Body of pancreas (tissue), 4 donors: ENCODE results near the gene KCNC3. TPM values are rescaled to one million over a fixed set of nuclear protein-coding genes. Genes with fewer than 3 reads are reported as not detected.
"Not testable (repeated sequence)": the region's sequence is repeated elsewhere in the genome, so short reads cannot be mapped to it uniquely, and the experiment has no call there.

Source experiments
- ATAC-seq: fragments of 150-250 bp; one replicate; pipeline ENCODE4 v1.9.1; 2016
- DNase-seq, 4 donors: peaks; one replicate each; pipeline ENCODE4 v3.0.0-alpha.2; 2019
- H3K27ac ChIP-seq, 4 donors: fragments of 200-600 bp; sonication (generic); 1 replicate in 3 of 4; 2 replicates in 1 of 4; pipeline versions ENCODE4 v1.5.1 to v1.6.1; 2016 to 2019; ENCODE audit warnings: mild to moderate bottlenecking in 1 of 4, mixed read lengths in 1 of 4, moderate library complexity in 1 of 4
- H3K27me3 ChIP-seq, 2 donors: fragments of 200-600 bp; sonication (generic); one replicate each; pipeline ENCODE4 v1.6.0; 2016; ENCODE audit warnings: mild to moderate bottlenecking in 1 of 2
- H3K36me3 ChIP-seq, 2 donors: fragments of 200-600 bp; sonication (generic); replicated peaks in 1 of 2; 2 replicates each; pipeline ENCODE4 v1.5.1; 2016; ENCODE audit warnings: low read depth in 2 of 2; ENCODE audit not compliant: insufficient read depth in 1 of 2
- H3K4me1 ChIP-seq: fragments of 200-600 bp; sonication (generic); one replicate; pipeline ENCODE4 v1.6.0; 2016
- H3K4me3 ChIP-seq, 2 donors: fragments of 200-600 bp; sonication (generic); 1 replicate in 1 of 2; 2 replicates in 1 of 2; pipeline ENCODE4 v1.5.1; 2016 to 2019
- H3K9me3 ChIP-seq, 3 donors: fragments of 200-600 bp; sonication (generic); 1 replicate in 2 of 3; 2 replicates in 1 of 3; pipeline ENCODE4 v1.5.1; 2016
- POLR2A ChIP-seq, 3 donors: fragments of 450-650 bp; IDR thresholded peaks; one replicate each; pipeline ENCODE4 v1.6.1; 2016; ENCODE audit warnings: antibody characterized with exemption in 3 of 3, mild to moderate bottlenecking in 2 of 3
- WGBS, 2 donors: methylation state at CpG; one replicate each; pipeline ENCODE4 v1.1.5; 2017; 5-methylcytosine and 5-hydroxymethylcytosine counted together
- intact Hi-C: fragments of 100-400 bp; cut with DNase I; formaldehyde crosslinking; loops from one replicate; pipeline ENCODE4 v1.15.1; 2023
- total RNA-seq, 2 donors: library from RNA; depleted of rRNA; stranded (reverse); fragments of >200 nt; gene quantifications; one replicate each; pipeline ENCODE4 v1.1.0, GENCODE V29; 2016
- TF ChIP-seq, protein P1 (sequence below), 7 experiments: fragments of 450-650 bp in 4 of 7; fragments of 200-600 bp in 3 of 7; sonication (generic) in 3 of 7; IDR thresholded peaks; one replicate each; pipeline ENCODE4 v1.5.1; 2016 to 2019; ENCODE audit warnings: antibody characterized with exemption in 7 of 7

Gene KCNC3
- total RNA-seq, 2 donors from 2014 or later, result 1.8 to 6.3 TPM

DNA sequence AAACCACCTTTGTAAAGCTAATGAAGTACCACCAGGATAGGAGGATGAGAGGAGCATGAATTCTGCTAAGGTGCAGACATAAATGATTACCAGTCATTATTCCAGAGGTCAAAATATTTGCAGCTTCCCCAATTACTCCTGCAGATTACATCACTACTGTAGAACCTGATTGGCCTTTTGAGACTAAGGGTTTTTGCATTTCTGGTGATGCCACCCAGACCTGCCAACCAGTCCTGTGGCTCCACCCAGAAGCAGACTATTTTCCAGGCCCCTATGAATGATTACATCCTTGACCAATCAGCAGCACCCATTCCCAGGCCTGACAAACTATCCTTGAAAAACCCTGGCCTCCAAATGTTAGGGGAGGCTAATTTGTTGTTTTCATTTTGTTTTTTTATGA is 11.2 kb upstream of the KCNC3 start:
- Histone ChIP-seq H3K4me1 (peaks cover 4% of the 10 kb centered on the region), H3K27ac (no peak overlapping the region), H3K9me3 (peaks cover 0 to 5% (median 0%) of the 10 kb centered on the region in 3 donors), H3K27me3 (no peaks in the 10 kb centered on the region), H3K4me3 (no peak overlapping the region), H3K36me3 (no peaks in the 10 kb centered on the region)
- TF ChIP-seq, protein P1, sequence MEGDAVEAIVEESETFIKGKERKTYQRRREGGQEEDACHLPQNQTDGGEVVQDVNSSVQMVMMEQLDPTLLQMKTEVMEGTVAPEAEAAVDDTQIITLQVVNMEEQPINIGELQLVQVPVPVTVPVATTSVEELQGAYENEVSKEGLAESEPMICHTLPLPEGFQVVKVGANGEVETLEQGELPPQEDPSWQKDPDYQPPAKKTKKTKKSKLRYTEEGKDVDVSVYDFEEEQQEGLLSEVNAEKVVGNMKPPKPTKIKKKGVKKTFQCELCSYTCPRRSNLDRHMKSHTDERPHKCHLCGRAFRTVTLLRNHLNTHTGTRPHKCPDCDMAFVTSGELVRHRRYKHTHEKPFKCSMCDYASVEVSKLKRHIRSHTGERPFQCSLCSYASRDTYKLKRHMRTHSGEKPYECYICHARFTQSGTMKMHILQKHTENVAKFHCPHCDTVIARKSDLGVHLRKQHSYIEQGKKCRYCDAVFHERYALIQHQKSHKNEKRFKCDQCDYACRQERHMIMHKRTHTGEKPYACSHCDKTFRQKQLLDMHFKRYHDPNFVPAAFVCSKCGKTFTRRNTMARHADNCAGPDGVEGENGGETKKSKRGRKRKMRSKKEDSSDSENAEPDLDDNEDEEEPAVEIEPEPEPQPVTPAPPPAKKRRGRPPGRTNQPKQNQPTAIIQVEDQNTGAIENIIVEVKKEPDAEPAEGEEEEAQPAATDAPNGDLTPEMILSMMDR (IDR thresholded peaks at IDR 0.05), result no peak
- DNase-seq (no peak), ATAC-seq (no peak)
- intact Hi-C loops, result no loop called here

DNA sequence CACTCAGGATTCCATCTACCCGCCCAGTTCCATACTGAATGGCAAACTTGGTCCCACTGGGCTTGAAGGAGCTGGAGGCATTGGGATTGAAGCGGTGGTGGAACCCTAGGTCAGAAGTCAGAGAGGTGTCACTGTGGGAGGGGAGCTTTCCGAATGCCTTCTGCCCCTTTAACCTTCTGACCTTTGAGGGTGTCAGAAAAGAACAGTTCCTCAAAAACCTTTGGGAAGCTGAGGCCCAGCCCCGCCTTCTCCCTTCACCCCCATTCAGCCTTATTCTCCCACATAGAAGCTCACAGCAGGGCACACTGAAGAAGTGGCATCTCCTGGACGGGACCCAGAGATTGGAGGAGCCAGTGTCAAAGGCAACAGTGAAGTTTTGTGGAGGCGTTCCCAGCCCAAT is 7.9 kb upstream of the KCNC3 start:
- DNase-seq, intact Hi-C loops, ATAC-seq, H3K36me3 ChIP-seq, H3K9me3 ChIP-seq, H3K4me3 ChIP-seq, H3K27me3 ChIP-seq, H3K27ac ChIP-seq: not testable (repeated sequence)
- peaks cover 35% of the 10 kb centered on the region for H3K4me1 ChIP-seq
- 74 to 87% methylated on average over 5 to 6 of the region's 6 CpGs for WGBS, 2 donors

DNA sequence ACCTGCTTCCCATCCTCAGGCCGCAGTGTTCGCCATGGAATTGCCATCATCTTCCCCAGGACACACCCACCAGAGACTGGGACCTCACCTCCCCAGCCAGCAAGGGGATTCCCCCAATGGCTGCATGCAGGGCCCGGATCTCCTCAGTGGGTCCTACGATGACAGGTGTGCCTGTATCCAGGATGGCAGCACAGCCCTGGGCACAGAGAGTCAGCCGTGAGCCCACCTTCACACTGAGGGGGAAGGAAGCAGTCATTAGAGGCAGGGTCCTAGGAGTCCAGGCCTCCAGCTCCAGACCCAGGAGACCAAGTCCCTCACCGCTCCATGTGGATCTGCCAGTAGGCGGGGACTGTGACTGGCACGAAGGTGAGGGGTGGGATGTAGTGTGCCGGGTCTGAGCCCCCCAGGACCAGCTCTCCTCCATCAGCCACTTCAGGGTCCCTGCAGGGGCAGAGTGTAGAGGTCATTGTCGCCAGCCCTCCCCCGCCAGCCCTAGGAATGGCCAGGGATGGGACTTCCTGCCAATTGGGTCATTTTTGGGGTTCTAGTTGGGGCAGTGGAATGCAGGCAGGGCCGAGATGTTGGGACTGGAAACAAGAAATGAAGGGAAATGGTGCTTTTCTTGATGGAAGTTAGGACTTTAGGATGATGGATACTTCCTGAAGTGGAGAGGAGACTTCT is 5.7 kb upstream of the KCNC3 start:
- Histone ChIP-seq H3K36me3 (no peaks in the 10 kb centered on the region), H3K27me3 (no peaks in the 10 kb centered on the region), H3K4me3 (no peak overlapping the region), H3K27ac (no peak overlapping the region), H3K4me1 (peaks cover 56% of the 10 kb centered on the region), H3K9me3 (no peaks in the 10 kb centered on the region)
- ATAC-seq, result no peak
- 92 to 100% methylated on average over 7 to 11 of the region's 12 CpGs for WGBS, 2 donors
- DNase-seq, result no peak
- TF ChIP-seq POLR2A (IDR thresholded peaks at IDR 0.05), result no peak
- TF ChIP-seq, protein P1 (IDR thresholded peaks at IDR 0.05), result no peak
- intact Hi-C loops, result no loop called here

DNA sequence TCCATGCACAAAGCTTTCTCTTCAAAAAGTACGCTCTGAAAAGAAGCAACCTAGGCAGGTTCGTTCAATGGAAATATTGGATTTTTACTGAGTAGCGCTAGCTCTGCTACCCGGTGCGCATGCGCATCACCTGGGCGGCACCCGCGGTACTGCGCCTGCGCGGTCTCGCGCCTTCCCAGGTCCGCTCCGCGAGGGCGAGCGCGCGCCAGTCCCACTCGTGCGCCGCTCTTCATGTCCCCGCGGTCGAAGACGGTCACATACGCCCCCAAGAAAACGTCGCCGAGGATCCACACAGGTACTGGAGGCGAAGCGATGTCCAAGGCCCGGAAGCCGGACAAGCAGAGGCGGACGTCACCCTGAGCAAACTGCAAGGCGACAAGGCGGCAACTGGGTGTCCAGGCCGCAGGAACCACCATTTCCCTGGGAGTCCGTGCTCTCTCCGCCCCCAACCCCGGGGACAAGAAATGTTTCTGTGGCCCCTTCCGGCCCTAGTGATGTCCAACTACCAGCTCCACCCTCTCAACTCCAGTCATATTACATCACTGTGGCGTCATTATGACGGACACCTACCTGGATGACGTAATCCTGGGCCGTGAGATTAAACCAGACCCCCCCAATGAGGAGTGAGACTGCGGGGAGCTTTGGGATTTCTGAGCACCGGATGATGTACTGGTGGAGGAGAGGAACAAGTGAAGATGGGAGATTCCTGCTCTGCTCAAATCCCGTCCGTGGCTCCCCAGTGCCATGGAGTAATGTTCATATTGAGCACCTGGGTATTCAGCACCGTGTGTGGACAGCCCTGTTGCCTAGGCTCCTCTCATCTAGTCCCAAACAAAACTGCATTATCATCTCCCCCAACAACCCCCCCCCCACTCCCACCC is 4.8 kb upstream of the KCNC3 start:
- DNase-seq (peak in 3 of 4 donors; percentile 84 to 87 (median 86)), ATAC-seq (peak; percentile 27)
- WGBS, 2 donors, result 8 to 15% methylated on average over 31 to 54 of the region's 54 CpGs
- Histone ChIP-seq H3K36me3 (no peaks in the 10 kb centered on the region), H3K4me3 (peak overlapping the region; percentile 6 to 26), H3K27me3 (no peaks in the 10 kb centered on the region), H3K4me1 (peaks cover 61% of the 10 kb centered on the region), H3K27ac (peak overlapping the region; percentile 65 to 84 (median 80)), H3K9me3 (no peaks in the 10 kb centered on the region)
- peak; percentile 72 to 91 (median 88) for TF ChIP-seq POLR2A (IDR thresholded peaks at IDR 0.05)
- TF ChIP-seq, protein P1 (IDR thresholded peaks at IDR 0.05), result peak in 1 of 7 experiments; percentile 4
- intact Hi-C loops, result no loop called here

DNA sequence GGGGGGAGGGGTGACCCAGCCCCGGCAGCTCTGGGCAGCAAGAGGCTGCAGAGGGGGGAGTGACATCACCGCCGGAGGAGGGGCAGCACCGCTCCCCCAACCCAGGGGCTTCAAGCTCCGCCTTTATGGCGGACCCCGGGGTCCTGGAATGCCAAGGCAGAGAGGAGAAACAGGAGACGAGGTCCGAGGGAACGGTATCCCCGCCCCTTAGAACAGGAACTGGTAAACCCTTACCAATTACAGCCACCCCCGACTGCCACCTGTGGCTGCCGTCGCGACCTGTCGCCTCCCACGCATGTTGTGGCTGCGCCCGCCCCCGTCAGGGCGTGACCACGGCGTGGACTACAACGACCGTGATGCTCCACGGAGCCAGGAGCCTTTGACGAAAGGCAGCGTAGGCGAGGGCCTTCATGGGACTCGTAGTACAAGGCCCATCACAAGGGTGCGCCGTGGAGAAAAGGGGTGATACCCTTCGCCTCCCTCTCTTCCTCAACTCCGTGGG is 4.1 kb upstream of the KCNC3 start:
- Histone ChIP-seq H3K4me1 (peaks cover 64% of the 10 kb centered on the region), H3K4me3 (peak overlapping the region in 1 of 2 donors; percentile 6), H3K27me3 (no peaks in the 10 kb centered on the region), H3K27ac (peak overlapping the region; percentile 65 to 84 (median 80)), H3K9me3 (no peaks in the 10 kb centered on the region), H3K36me3 (no peaks in the 10 kb centered on the region)
- 0% methylated on average over 8 to 34 of the region's 34 CpGs for WGBS, 2 donors
- DNase-seq, result peak; percentile 90 to 97 (median 95)
- TF ChIP-seq POLR2A (IDR thresholded peaks at IDR 0.05), result peak in 1 of 3 donors; percentile 59
- TF ChIP-seq, protein P1 (IDR thresholded peaks at IDR 0.05), result peak in 1 of 7 experiments; percentile 4
- ATAC-seq, result peak; percentile 50
- intact Hi-C loops, result no loop called here
